Measurements from ENCODE around the gene ARHGEF16.

Gene ARHGEF16

GRCh38 chr1:3519301-3519885 lies 64.9 kb downstream of the ARHGEF16 start:
- DNase-seq (ENCODE audit: low read depth) = no peak

GRCh38 chr1:3520419-3521378 lies 66.2 kb downstream of the ARHGEF16 start:
- no peak for DNase-seq (ENCODE audit: low read depth)

GRCh38 chr1:3521426-3521825 lies 67.0 kb downstream of the ARHGEF16 start:
- DNase-seq (ENCODE audit: low read depth) = no peak

DNA sequence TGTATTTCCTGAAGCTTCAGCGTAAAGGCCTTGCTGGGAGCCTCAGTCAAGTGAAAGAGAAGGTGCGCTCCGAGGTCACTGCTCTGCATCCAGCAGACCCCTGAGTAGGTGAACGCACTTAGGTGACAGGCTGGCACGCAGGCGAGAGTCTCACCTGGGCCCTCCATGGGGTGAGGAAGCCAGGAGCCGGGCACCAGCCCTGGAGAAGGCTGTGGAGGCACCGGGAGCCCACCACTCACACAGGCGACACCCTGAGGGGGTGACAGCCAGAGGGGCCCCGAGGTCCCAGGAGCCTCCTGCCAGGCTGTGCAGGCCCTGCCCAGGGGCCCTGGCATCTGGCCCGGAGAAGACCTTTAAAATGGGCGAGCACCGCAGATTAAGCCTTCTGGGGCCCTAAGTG lies 67.6 kb downstream of the ARHGEF16 start:
- DNase-seq (ENCODE audit: low read depth) = no peak

DNA sequence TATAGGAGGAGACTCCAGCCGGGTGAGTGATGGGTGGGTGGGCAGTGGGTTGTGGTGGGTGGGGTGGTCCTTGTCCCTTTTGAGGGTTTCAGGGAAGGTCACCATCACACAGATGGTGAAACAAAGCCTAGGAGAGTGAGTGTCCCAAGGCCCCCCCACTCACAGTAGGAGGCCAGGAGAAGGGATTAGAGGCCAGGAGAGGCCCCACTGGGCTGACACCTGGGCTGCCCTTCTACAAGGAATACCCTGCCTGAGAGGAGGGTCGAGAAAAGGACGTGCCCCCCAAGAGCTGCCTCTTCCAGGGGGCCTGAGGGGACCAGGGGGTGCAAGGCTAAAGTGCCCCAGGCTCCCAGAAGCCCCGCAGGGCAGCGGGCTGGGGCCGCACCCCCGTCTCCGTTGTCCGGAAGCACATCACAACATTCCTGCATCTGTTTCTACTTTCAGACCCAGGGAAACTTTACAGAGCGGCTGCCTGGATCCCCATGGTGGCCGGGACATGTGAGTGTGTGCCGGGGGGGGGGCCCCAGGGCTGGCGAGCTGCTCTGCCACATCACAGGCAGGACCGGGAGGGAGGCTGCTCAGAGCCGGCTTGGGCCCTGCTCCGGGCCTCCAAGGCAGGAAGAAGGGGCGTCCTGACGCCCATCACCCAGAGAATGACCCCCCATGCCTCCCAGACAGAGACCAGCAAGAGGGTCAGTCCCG lies 68.2 kb downstream of the ARHGEF16 start:
- no peak for DNase-seq (ENCODE audit: low read depth)

DNA sequence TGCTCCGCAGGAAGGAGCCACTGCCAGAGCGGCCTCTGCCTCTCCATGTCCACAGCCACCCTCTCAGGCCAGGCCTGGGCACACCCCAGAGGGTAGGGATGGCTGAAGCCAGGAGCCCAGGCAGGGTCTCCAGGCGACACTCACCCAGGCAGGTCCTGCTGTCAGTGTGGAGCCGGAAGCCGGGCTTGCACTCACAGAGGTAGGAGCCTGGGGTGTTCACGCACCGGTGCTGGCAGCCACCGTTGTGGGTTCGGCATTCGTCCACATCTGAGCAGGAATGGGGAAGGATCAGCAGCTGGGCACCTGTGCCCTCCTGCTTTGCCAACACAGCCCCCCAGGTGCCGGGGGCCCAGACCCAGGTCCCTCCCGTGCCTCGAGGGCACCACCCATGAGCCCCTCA lies 69.5 kb downstream of the ARHGEF16 start:
- no peak for DNase-seq (ENCODE audit: low read depth)

DNA sequence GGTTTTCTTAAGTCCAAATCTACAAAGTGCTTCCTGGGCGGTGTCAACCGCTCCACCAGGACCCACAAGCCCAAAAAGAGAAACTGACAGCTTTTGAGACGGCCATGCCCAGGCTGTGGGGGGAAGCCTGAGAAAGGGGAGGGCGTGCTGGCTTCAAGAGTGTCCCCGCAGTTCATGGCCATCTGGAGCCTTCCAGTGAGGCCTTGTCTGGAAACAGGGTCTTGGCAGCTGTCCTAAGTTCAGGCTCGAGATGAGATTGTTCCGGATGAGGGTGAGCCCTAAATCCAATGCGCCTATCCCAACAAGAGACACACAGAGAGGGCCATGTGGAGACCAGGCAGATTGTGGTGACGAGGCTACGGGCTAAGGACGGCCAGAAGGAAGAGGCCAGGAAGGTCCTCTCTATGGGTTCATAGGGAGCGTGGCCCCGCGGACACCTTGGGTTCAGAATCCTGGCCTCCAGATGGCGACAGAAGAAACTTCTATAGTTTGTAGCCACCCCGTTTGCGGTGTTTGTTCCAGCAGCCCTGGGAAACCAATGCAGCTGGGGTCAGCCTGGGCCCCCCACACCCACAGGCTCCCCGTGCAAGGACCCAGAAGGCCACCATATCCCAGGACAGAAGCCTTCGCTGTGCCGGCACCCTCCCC lies 70.2 kb downstream of the ARHGEF16 start:
- no peak for DNase-seq (ENCODE audit: low read depth)

DNA sequence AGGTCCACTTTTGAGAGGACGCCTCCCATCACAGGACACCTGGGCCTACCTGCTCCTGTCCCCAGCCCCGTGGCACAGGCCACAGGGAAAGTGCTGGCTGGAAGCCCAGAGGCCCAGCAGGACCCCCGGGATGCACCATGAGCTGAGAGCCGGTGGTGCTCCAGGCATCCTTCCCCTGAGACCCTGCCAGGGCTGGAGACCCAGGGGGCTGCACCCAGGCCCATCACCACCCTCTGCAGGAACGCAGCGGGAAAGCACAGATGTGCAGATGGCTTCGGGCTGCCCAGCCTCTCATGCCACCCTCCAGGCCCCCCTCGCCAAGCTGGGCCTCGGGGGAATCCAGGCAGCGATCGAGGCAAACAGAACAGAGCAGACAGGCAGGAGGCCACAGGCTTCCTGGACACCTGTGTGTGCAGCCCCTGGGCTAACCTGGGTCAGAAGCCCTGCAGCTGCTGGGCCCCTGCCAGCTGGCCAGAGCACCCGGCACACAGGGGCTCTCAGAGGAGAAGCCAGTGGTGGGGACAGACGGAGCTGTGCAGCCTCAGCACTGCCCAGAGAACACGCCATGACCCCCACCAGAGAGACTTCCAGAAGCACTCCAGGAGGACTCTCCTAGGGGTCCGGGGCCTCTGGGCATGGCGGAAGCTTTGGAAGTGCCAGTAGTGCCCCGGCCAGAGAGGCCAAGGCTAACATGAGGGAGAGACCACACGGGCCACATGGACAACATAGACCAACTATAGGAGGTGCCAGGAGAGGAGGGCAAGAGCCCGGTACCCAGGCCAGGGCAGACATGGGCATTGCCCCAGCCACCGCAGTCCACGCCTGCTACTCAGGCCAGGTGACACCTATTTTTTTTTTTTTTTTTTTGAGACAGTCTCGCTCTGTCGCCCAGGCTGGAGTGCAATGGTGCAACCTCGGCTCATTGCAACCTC lies 71.4 kb downstream of the ARHGEF16 start:
- no peak for DNase-seq (ENCODE audit: low read depth)

DNA sequence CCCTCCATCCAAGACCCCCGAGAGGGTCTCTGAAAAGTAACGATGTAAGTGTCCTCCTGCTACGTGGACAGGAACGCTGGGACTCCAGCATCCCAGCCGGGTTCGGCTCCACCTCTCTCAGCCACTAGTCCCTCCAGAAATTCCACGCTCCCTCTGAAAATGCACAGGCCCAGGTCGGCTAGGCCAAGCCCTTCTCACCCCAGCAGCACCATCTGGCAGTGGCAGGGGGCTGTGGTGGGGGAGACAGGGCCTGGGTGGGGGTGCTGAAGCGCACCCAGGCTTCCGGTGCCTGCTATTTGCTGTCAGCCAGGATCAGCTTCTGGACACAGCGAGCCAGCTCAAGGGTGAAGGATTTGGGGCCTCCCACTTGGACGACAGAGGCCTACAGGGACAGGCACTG lies 73.3 kb downstream of the ARHGEF16 start:
- DNase-seq (ENCODE audit: low read depth) = no peak

DNA sequence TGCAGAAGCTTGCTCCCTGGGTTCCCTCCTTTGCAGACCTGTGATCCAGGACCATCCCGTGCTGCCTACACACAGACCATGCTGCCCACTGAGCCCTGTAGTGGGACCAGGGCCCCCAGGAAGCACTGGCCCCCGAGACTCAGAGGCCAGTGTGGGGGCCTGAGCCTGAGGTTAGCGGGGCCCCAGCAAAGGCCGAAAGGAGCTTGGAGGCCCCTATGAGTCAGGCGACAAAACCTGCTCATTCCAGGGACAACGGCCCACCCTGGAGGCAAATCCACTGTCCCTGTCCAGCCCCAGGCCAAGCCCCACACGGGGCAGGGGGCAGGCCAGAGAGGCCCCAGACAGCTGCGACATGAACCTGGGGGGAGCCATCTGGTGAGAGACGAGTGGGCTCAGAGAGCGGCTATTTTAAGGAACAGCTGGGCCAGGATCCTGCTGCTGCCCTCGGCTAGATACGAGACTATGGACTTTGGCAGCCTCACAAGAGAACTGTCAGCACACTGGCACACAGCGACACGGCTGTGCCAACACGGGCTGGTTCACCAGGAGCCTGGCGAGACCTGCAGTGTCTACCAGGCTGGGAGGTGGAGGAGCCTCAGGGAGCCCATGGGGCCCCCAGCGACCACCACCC lies 74.7 kb downstream of the ARHGEF16 start:
- no peak for DNase-seq (ENCODE audit: low read depth)

GRCh38 chr1:3530086-3530925 lies 75.8 kb downstream of the ARHGEF16 start:
- no peak for DNase-seq (ENCODE audit: low read depth)
